AG09319 (cell line): ENCODE data around the gene TRPM6.
"Not testable (repeated sequence)": the region's sequence is repeated elsewhere in the genome, so short reads cannot be mapped to it uniquely, and the experiment has no call there.

Experiments
- DNase-seq: peaks from one replicate; pipeline ENCODE4 v3.0.0-alpha.2; 2010; ENCODE audit warnings: low read depth; ENCODE audit errors: extremely low read depth
- TF ChIP-seq, protein P1 (sequence below): IDR thresholded peaks from 2 replicates; pipeline ENCODE4 v1.5.1; 2011; ENCODE audit warnings: low read depth, mild to moderate bottlenecking, inconsistent platforms, low read length, moderate library complexity

Gene TRPM6

GRCh38 chr9:74865177-74865576 lies 22.5 kb downstream of the TRPM6 start:
- no peak for DNase-seq
- TF ChIP-seq, protein P1, sequence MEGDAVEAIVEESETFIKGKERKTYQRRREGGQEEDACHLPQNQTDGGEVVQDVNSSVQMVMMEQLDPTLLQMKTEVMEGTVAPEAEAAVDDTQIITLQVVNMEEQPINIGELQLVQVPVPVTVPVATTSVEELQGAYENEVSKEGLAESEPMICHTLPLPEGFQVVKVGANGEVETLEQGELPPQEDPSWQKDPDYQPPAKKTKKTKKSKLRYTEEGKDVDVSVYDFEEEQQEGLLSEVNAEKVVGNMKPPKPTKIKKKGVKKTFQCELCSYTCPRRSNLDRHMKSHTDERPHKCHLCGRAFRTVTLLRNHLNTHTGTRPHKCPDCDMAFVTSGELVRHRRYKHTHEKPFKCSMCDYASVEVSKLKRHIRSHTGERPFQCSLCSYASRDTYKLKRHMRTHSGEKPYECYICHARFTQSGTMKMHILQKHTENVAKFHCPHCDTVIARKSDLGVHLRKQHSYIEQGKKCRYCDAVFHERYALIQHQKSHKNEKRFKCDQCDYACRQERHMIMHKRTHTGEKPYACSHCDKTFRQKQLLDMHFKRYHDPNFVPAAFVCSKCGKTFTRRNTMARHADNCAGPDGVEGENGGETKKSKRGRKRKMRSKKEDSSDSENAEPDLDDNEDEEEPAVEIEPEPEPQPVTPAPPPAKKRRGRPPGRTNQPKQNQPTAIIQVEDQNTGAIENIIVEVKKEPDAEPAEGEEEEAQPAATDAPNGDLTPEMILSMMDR: no peak

GRCh38 chr9:74861773-74862474 lies 25.8 kb downstream of the TRPM6 start:
- TF ChIP-seq, protein P1: no peak
- no peak for DNase-seq

DNA sequence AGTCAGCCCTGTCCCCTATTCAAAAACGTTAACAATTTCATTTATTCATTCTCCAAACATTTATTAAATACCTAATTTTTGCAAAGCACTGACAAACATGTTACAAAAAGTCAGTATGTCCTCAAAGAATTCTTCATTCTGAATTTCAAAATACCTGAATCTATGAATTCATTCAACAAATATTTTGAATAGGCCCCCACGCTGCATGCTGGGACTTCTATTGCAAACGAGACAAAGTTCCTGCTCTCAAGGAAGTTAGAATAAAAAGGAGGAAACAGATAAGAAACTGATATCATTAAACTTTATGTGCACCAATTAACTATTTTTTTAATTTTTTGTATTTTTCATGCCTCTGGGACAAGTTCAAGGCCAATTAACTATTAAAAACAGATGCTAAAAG lies 26.6 kb downstream of the TRPM6 start:
- DNase-seq: no peak
- TF ChIP-seq, protein P1: no peak

- DNase-seq: not testable (repeated sequence)
Observed at GRCh38 chr9:74860247-74860646, 27.5 kb downstream of the TRPM6 start.

- TF ChIP-seq, protein P1: no peak
- DNase-seq: no peak
Observed at GRCh38 chr9:74859786-74860185, 27.9 kb downstream of the TRPM6 start.

GRCh38 chr9:74858751-74859414 lies 28.8 kb downstream of the TRPM6 start:
- TF ChIP-seq, protein P1: no peak
- no peak for DNase-seq

- TF ChIP-seq, protein P1: no peak
- DNase-seq: no peak
Observed at GRCh38 chr9:74856989-74857388, 30.7 kb downstream of the TRPM6 start.
